Erythroblast (primary cell): Measurements from ENCODE around the gene STK17A.

ENCODE experiments used
- GATA1 ChIP-seq: IDR thresholded peaks from 2 replicates; pipeline ENCODE4 v1.6.1; 2011; ENCODE audit warnings: low read depth, mild to moderate bottlenecking, control low read depth, low read length, moderate library complexity
- POLR2A ChIP-seq: IDR thresholded peaks from 2 replicates; pipeline ENCODE4 v1.6.1; 2011; ENCODE audit warnings: mild to moderate bottlenecking, low read length

DNA sequence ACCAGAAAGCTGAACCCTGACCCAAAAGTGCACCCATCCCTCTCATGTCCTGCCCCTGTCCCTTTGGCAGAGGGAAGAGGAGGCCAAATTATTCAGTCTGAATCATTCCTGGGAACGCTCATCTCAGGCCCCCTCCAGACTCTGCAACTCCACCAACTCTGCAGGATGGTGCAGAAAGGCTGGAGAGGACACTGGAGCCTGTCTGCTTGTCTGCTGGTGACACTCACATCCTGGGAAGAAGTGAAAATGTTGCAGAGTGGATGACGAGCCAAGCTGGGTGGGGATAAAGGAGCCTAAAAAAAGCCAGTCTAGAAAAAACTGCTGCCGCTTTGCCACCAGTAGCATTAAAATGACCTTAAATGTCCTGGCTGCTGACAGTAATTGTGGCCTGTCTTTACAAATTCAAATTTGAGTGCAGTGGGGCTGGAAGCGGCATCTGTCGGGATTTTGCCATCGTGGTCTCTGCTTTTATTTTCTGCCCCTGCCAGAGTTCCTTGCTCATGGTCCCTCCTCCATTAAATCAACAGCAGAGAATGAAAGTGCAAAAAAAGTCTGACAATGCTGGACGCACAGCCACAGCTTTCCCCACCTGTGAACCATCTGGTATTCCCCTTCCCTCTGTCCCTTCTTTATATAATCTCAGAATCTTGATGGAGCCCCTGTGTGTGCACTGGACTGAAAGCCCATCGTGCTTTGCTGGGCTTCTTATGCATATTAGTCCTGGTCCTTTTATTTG, 63.9 kb downstream of the STK17A start:
- TF ChIP-seq POLR2A, result no peak
- TF ChIP-seq GATA1, result no peak
